A673 (cell line): ENCODE data around the gene SAP25. TPM values are rescaled to one million over a fixed set of nuclear protein-coding genes. Genes with fewer than 3 reads are reported as not detected.

ENCODE experiments used
- BruUV-seq: library from RNA; stranded (reverse); fragments of 400-500 nt; replicated peaks from 2 replicates; lab custom pipeline; 2021; lab: Mats Ljungman, UMichigan
- CTCF ChIA-PET: fragments of 300-600 bp; sonication (Branson Sonifier 250); formaldehyde crosslinking; loops from one replicate; lab custom pipeline; 2022; ENCODE audit warnings: antibody characterized with exemption; lab: Charles Lee
- POLR2A ChIA-PET: fragments of 300-600 bp; sonication (Branson Sonifier 250); formaldehyde crosslinking; loops from one replicate; lab custom pipeline; 2022; ENCODE audit warnings: antibody characterized with exemption; ENCODE audit not compliant: low non-redundant PET; lab: Charles Lee
- DNase-seq: peaks from one replicate; pipeline ENCODE4 v3.0.0-alpha.2; 2015; ENCODE audit warnings: low spot score
- H3K27ac ChIP-seq: fragments of 200-600 bp; sonication (generic); 2 replicates; pipeline ENCODE4 v1.5.1; 2016; ENCODE audit warnings: mixed run types, low read depth, mild to moderate bottlenecking, mixed read lengths, antibody characterized with exemption, low read length; ENCODE audit not compliant: poor library complexity, severe bottlenecking
- H3K27me3 ChIP-seq: fragments of 200-600 bp; sonication (generic); replicated peaks from 2 replicates; pipeline ENCODE4 v1.6.1; 2017; ENCODE audit warnings: mixed run types, low read depth, mild to moderate bottlenecking, mixed read lengths, antibody characterized with exemption, low read length; ENCODE audit not compliant: insufficient read depth, poor library complexity
- H3K36me3 ChIP-seq: fragments of 200-600 bp; sonication (generic); 2 replicates; pipeline ENCODE4 v1.6.1; 2016; ENCODE audit warnings: mixed run types, mild to moderate bottlenecking, mixed read lengths, antibody characterized with exemption, low read length; ENCODE audit not compliant: insufficient read depth, poor library complexity, severe bottlenecking
- H3K4me1 ChIP-seq: fragments of 200-600 bp; sonication (generic); 2 replicates; pipeline ENCODE4 v1.6.1; 2017; ENCODE audit warnings: mixed run types, mild to moderate bottlenecking, mixed read lengths, antibody characterized with exemption, low read length; ENCODE audit not compliant: insufficient read depth, poor library complexity, severe bottlenecking
- H3K4me3 ChIP-seq: fragments of 200-600 bp; sonication (generic); 2 replicates; pipeline ENCODE4 v1.5.1; 2016; ENCODE audit warnings: low read depth, mixed run types, mild to moderate bottlenecking, mixed read lengths, low read length; ENCODE audit not compliant: poor library complexity, severe bottlenecking
- H3K9me3 ChIP-seq: fragments of 200-600 bp; sonication (generic); 2 replicates; pipeline ENCODE4 v1.6.1; 2016; ENCODE audit warnings: mixed run types, low read depth, mild to moderate bottlenecking, mixed read lengths, antibody characterized with exemption, low read length; ENCODE audit not compliant: poor library complexity, severe bottlenecking
- EZH2 ChIP-seq: fragments of 200-600 bp; sonication (generic); IDR thresholded peaks from 2 replicates; pipeline ENCODE4 v1.6.1; 2017; ENCODE audit warnings: borderline replicate concordance, low read depth, mild to moderate bottlenecking, mixed read lengths, antibody characterized with exemption, low read length; ENCODE audit not compliant: poor library complexity, severe bottlenecking
- intact Hi-C: fragments of 100-400 bp; cut with micrococcal nuclease; formaldehyde crosslinking; loops from one replicate; pipeline ENCODE4 v1.10.0; 2022; ENCODE audit not compliant: unreplicated experiment
- total RNA-seq: library from RNA; stranded (reverse); gene quantifications from 2 replicates; pipeline ENCODE4 v1.2.3, GENCODE V29; 2021
- TF ChIP-seq, protein P1 (sequence below): fragments of 300-800, 200-600 bp; sonication (generic); conservative IDR thresholded peaks from 2 replicates; pipeline ENCODE4 v1.5.1; 2017; ENCODE audit warnings: low read depth, mild to moderate bottlenecking, antibody characterized with exemption, low read length, moderate library complexity, mixed read lengths

Gene SAP25
- total RNA-seq, 1 experiment from 2014 or later, result 1.7 TPM

DNA sequence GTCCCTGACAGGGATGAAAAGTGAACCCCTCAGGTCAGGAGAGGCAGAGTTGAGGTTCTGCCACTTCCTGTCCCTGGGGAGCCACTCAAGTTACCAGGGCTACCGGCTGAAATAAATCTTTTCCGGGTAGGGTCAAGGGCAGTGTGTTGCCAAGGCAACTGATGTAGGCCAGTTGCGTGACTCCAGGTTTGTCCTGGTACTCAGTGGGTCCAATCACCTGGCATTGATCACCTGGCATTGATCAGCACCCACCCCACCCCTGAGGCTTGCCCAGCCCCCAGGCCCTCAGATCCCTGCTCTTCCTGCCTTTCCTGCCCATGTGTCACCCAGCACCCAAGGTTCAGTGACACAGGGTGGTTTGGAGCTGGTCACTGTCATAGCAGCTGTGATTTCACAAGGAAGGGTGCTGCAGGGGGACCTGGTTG lies 5.9 kb downstream of the SAP25 start:
- no peaks in the 10 kb centered on the region for H3K9me3 ChIP-seq
- ChIA-PET POLR2A (no interaction called here), CTCF (interaction anchor here (1.6 kb wide), 1 partner anchor 8 kb away, joined by 9 read pairs; no protein-coding TSS in a partner anchor)
- H3K36me3 ChIP-seq, result no peaks in the 10 kb centered on the region
- no peak for DNase-seq
- H3K27ac ChIP-seq, result no peak overlapping the region
- intact Hi-C loops, result no loop called here
- no peak for TF ChIP-seq EZH2
- TF ChIP-seq, protein P1, sequence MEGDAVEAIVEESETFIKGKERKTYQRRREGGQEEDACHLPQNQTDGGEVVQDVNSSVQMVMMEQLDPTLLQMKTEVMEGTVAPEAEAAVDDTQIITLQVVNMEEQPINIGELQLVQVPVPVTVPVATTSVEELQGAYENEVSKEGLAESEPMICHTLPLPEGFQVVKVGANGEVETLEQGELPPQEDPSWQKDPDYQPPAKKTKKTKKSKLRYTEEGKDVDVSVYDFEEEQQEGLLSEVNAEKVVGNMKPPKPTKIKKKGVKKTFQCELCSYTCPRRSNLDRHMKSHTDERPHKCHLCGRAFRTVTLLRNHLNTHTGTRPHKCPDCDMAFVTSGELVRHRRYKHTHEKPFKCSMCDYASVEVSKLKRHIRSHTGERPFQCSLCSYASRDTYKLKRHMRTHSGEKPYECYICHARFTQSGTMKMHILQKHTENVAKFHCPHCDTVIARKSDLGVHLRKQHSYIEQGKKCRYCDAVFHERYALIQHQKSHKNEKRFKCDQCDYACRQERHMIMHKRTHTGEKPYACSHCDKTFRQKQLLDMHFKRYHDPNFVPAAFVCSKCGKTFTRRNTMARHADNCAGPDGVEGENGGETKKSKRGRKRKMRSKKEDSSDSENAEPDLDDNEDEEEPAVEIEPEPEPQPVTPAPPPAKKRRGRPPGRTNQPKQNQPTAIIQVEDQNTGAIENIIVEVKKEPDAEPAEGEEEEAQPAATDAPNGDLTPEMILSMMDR, result no peak
- H3K27me3 ChIP-seq, result no peaks in the 10 kb centered on the region
- H3K4me3 ChIP-seq, result no peak overlapping the region
- peaks cover 14% of the 10 kb centered on the region for H3K4me1 ChIP-seq
- no TSS peak for BruUV-seq

DNA sequence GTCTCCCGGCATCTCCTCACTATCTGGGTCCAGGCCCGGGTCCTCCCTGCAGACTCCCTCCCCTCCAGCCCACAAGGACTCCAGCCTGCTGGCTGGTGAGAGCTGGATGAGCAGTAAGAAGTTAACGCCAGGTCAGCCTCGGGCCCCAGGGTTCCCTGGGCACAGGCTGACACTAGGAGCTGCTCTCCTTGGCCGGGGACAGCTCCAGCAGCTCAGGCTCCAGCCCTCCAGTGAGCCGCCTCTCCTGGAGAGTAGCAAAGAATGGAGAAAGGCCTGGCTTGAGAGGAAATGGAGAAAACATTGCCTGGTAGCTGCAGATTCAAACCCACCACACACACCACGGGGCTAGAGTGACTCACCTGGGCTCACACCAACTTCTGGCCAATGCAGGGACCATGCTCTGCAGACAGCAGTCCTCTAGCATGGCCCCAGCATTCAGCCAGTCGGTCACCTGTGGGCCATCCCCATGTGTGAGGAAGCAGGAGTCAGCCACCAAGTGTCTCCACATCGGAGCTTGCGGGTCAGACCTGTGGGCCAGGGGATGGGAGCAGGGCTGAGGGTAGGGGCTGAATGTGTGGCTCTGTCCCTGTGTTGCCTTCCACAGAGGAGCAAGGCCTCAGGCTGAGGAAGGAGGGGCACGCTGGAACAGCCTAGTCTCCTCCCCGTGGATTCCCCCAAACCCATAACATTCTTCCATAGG lies 6.5 kb downstream of the SAP25 start:
- Histone ChIP-seq H3K9me3 (no peaks in the 10 kb centered on the region), H3K4me3 (no peak overlapping the region), H3K27me3 (no peaks in the 10 kb centered on the region), H3K36me3 (no peaks in the 10 kb centered on the region), H3K27ac (peak overlapping the region; percentile 21), H3K4me1 (peaks cover 14% of the 10 kb centered on the region)
- intact Hi-C loops, result no loop called here
- no peak for TF ChIP-seq EZH2
- TF ChIP-seq, protein P1, result no peak
- BruUV-seq, result no TSS peak
- DNase-seq, result no peak
- ChIA-PET POLR2A (no interaction called here), CTCF (no interaction called here)

DNA sequence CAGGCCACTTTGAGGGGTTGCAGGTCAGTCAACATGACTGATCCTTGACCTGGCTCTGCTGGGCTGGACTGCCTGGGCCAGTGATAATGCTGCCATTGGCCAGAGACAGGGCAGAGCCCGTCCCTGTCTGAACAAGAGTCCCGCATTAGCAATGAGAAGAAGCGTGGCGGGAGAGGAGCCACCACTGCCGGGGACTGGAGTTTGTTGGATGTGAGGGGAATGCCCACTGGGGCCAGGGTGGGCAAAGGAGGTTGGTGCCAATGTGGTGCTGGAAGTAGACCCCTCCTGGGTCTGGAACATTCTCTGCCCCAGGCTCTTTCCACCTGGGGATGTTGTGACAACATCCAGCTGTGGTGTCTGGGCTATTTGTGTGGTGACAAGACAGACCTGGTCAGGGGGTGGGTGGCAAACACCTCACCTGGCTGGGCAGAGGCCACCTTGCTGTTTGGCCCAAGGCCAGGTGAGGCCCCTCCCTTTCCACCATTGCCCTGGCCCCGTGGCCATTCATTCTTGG lies 7.6 kb downstream of the SAP25 start:
- no peak for DNase-seq
- POLR2A ChIA-PET, result no interaction called here
- no TSS peak for BruUV-seq
- H3K27me3 ChIP-seq, result no peaks in the 10 kb centered on the region
- intact Hi-C loops, result no loop called here
- CTCF ChIA-PET, result interaction anchor here (0.6 to 0.9 kb wide), 2 partner anchors 11 to 105 kb away, joined by 8 read pairs; no protein-coding TSS in a partner anchor
- TF ChIP-seq, protein P1, result no peak
- TF ChIP-seq EZH2, result no peak
- no peak overlapping the region for H3K4me3 ChIP-seq
- no peaks in the 10 kb centered on the region for H3K9me3 ChIP-seq
- peaks cover 14% of the 10 kb centered on the region for H3K4me1 ChIP-seq
- H3K36me3 ChIP-seq, result no peaks in the 10 kb centered on the region
- H3K27ac ChIP-seq, result no peak overlapping the region
